ENCODE measurements around the gene RPS8.
"Not testable (repeated sequence)": the region's sequence is repeated elsewhere in the genome, so short reads cannot be mapped to it uniquely, and the experiment has no call there.

Gene RPS8

GRCh38 chr1:44807364-44808062 is 32.2 kb downstream of the RPS8 start:
- DNase-seq (ENCODE audit: extremely low spot score): no peak
- TF ChIP-seq L3MBTL2 (conservative IDR thresholded peaks at IDR 0.05) (no peak; the same call in 1 of the 2 replicates), FOXK2 (IDR thresholded peaks at IDR 0.05) (no peak), SP1 (IDR thresholded peaks at IDR 0.05) (no peak), ELF4 (IDR thresholded peaks at IDR 0.05) (no peak), TARDBP (IDR thresholded peaks at IDR 0.05) (no peak), SUZ12 (IDR thresholded peaks at IDR 0.05) (no peak), HDGF (IDR thresholded peaks at IDR 0.05; ENCODE audit: borderline replicate concordance) (no peak)
- POLR2A ChIA-PET: interaction anchor here (0.6 to 7.5 kb wide), 12 partner anchors 7 to 533 kb away, joined by 3 to 137 read pairs (median 6); partner anchors contain the start of genes MUTYH, PLK3, RNU5D-1 and RPS8
- CTCF ChIA-PET: interaction anchor here (0.9 to 2.6 kb wide), 3 partner anchors 7 to 179 kb away, joined by 3 to 10 read pairs (median 6); partner anchors contain the start of genes EIF2B3 and PLK3

GRCh38 chr1:44808063-44808937 is 33.0 kb downstream of the RPS8 start, which contains the start of gene BTBD19:
Gene BTBD19 (plus strand): TSS chr1:44808523. CDS start chr1:44808821, 298 bp downstream.
- CTCF ChIA-PET: interaction anchor here (0.6 to 2.6 kb wide), 5 partner anchors 8 to 489 kb away, joined by 3 to 10 read pairs (median 3); partner anchors contain the start of genes EIF2B3 and PLK3
- TF ChIP-seq ZNF384 (IDR thresholded peaks at IDR 0.05): no peak
- no peak for TF ChIP-seq LEF1 (IDR thresholded peaks at IDR 0.05; ENCODE audit: borderline replicate concordance)
- TF ChIP-seq TARDBP (IDR thresholded peaks at IDR 0.05): no peak
- TF ChIP-seq PKNOX1 (IDR thresholded peaks at IDR 0.05): no peak
- no peak for TF ChIP-seq NFRKB (IDR thresholded peaks at IDR 0.05)
- no peak for TF ChIP-seq CTBP1 (IDR thresholded peaks at IDR 0.05; ENCODE audit: borderline replicate concordance)
- POLR2A ChIA-PET: interaction anchor here (1.0 to 7.5 kb wide), 13 partner anchors 8 to 532 kb away, joined by 3 to 137 read pairs (median 7); partner anchors contain the start of genes MUTYH, PLK3, RNU5D-1 and RPS8
- peak; percentile 36 for DNase-seq (ENCODE audit: extremely low spot score)

GRCh38 chr1:44808938-44809917 is 33.9 kb downstream of the RPS8 start:
- TF ChIP-seq HDGF (IDR thresholded peaks at IDR 0.05; ENCODE audit: borderline replicate concordance) (no peak), FOXA1 (IDR thresholded peaks at IDR 0.05) (no peak), SUZ12 (IDR thresholded peaks at IDR 0.05) (no peak), LEF1 (IDR thresholded peaks at IDR 0.05; ENCODE audit: borderline replicate concordance) (no peak), NFRKB (IDR thresholded peaks at IDR 0.05) (no peak), FOXK2 (IDR thresholded peaks at IDR 0.05) (no peak), L3MBTL2 (conservative IDR thresholded peaks at IDR 0.05) (no peak), TARDBP (IDR thresholded peaks at IDR 0.05) (no peak), FOXM1 (IDR thresholded peaks at IDR 0.05; ENCODE audit: borderline replicate concordance) (no peak), ELF4 (IDR thresholded peaks at IDR 0.05) (no peak), CTBP1 (IDR thresholded peaks at IDR 0.05; ENCODE audit: borderline replicate concordance) (no peak), SP1 (IDR thresholded peaks at IDR 0.05) (no peak), ZNF384 (IDR thresholded peaks at IDR 0.05) (no peak), PKNOX1 (IDR thresholded peaks at IDR 0.05) (no peak), BHLHE40 (IDR thresholded peaks at IDR 0.05; ENCODE audit: borderline replicate concordance) (no peak)
- no peak for DNase-seq (ENCODE audit: extremely low spot score)
- CTCF ChIA-PET: interaction anchor here (0.7 to 2.6 kb wide), 4 partner anchors 9 to 254 kb away, joined by 3 to 10 read pairs (median 4); partner anchors contain the start of gene PLK3
- POLR2A ChIA-PET: interaction anchor here (1.0 to 7.5 kb wide), 12 partner anchors 9 to 531 kb away, joined by 4 to 137 read pairs (median 7); partner anchors contain the start of genes MUTYH, PLK3, RNU5D-1 and RPS8

- POLR2A ChIA-PET: interaction anchor here (1.0 to 7.5 kb wide), 4 partner anchors 10 to 493 kb away, joined by 5 to 137 read pairs (median 15); partner anchors contain the start of gene PLK3
- no peak for DNase-seq (ENCODE audit: extremely low spot score)
- CTCF ChIA-PET: interaction anchor here (0.7 to 2.6 kb wide), 3 partner anchors 10 to 253 kb away, joined by 3 to 10 read pairs (median 4); partner anchors contain the start of gene PLK3
- TF ChIP-seq ARNT (IDR thresholded peaks at IDR 0.05) (no peak), TARDBP (IDR thresholded peaks at IDR 0.05) (no peak), ZNF384 (IDR thresholded peaks at IDR 0.05) (no peak), HDGF (IDR thresholded peaks at IDR 0.05; ENCODE audit: borderline replicate concordance) (no peak), CTBP1 (IDR thresholded peaks at IDR 0.05; ENCODE audit: borderline replicate concordance) (no peak), SUZ12 (IDR thresholded peaks at IDR 0.05) (no peak), BHLHE40 (IDR thresholded peaks at IDR 0.05; ENCODE audit: borderline replicate concordance) (no peak)
These were observed 34.9 kb downstream of the RPS8 start for GRCh38 chr1:44810101-44810761.

- POLR2A ChIA-PET: interaction anchor here (7.5 kb wide), 1 partner anchor 9 kb away, joined by 137 read pairs; no protein-coding TSS in a partner anchor
- DNase-seq (ENCODE audit: extremely low spot score); CTCF ChIA-PET: not testable (repeated sequence)
These were observed 35.4 kb downstream of the RPS8 start for GRCh38 chr1:44810762-44811105.
